ENCODE results near the gene SLC35E1.

The SLC35E1 gene

GRCh38 chr19:16572332-16573211 lies at the start of gene SLC35E1:
SLC35E1 (minus strand) TSS chr19:16572415; CDS start chr19:16572364, 51 bp downstream.
- peak; percentile 96 for DNase-seq

- DNase-seq: no peak
Measured at GRCh38 chr19:16621165-16621800, 49.1 kb upstream of the SLC35E1 start.

- no peak for DNase-seq
Measured at GRCh38 chr19:16620584-16620983, 48.4 kb upstream of the SLC35E1 start.

GRCh38 chr19:16620018-16620417 lies 47.8 kb upstream of the SLC35E1 start:
- no peak for DNase-seq

- no peak for DNase-seq
Measured at GRCh38 chr19:16619457-16619856, 47.2 kb upstream of the SLC35E1 start.

GRCh38 chr19:16618248-16618647 lies 46.0 kb upstream of the SLC35E1 start:
- no peak for DNase-seq

GRCh38 chr19:16615808-16616207 lies 43.6 kb upstream of the SLC35E1 start:
- no peak for DNase-seq

GRCh38 chr19:16614941-16615340 lies 42.7 kb upstream of the SLC35E1 start:
- no peak for DNase-seq

- DNase-seq: no peak
Measured at GRCh38 chr19:16613841-16614240, 41.6 kb upstream of the SLC35E1 start.

GRCh38 chr19:16612636-16613035 lies 40.4 kb upstream of the SLC35E1 start:
- no peak for DNase-seq

- DNase-seq: no peak
Measured at GRCh38 chr19:16611121-16611520, 38.9 kb upstream of the SLC35E1 start.

- DNase-seq: no peak
Measured at GRCh38 chr19:16609511-16610200, 37.4 kb upstream of the SLC35E1 start.

GRCh38 chr19:16608290-16608739 lies 36.1 kb upstream of the SLC35E1 start:
- no peak for DNase-seq

GRCh38 chr19:16607819-16608218 lies 35.6 kb upstream of the SLC35E1 start:
- DNase-seq: no peak

- no peak for DNase-seq
Measured at GRCh38 chr19:16605553-16605994, 33.4 kb upstream of the SLC35E1 start.

GRCh38 chr19:16605115-16605514 lies 32.9 kb upstream of the SLC35E1 start:
- DNase-seq: no peak

- no peak for DNase-seq
Measured at GRCh38 chr19:16604615-16605014, 32.4 kb upstream of the SLC35E1 start.

- DNase-seq: no peak
Measured at GRCh38 chr19:16603090-16603489, 30.9 kb upstream of the SLC35E1 start.

GRCh38 chr19:16601378-16602052 lies 29.3 kb upstream of the SLC35E1 start:
- DNase-seq: no peak

GRCh38 chr19:16600824-16601223 lies 28.6 kb upstream of the SLC35E1 start:
- DNase-seq: no peak

- DNase-seq: no peak
Measured at GRCh38 chr19:16599655-16600346, 27.6 kb upstream of the SLC35E1 start.

GRCh38 chr19:16598848-16599247 lies 26.6 kb upstream of the SLC35E1 start:
- no peak for DNase-seq
